Heart left ventricle (tissue), 16 donors: Measurements from ENCODE around the gene KCNK7. TPM values are rescaled to one million over a fixed set of nuclear protein-coding genes. Genes with fewer than 3 reads are reported as not detected.

Experiments used
- ATAC-seq, 4 donors: fragments of 200-7000 bp; cut with Tn5 transposase; one replicate each; pipeline ENCODE4 v1.9.1; 2020 to 2022; ENCODE audit warnings: moderate library complexity in 4 of 4, mild to moderate bottlenecking in 3 of 4, moderate number of reproducible peaks in 1 of 4
- DNase-seq, 5 donors: peaks; one replicate each; pipeline ENCODE4 v3.0.0-alpha.2; 2020
- H3K27ac ChIP-seq, 12 donors: fragments of 200-600 bp; sonication (generic) in 4 of 12; one replicate each; pipeline versions ENCODE4 v1.5.0 to v1.8.0; 2016 to 2022; ENCODE audit warnings: mild to moderate bottlenecking in 2 of 12
- H3K27me3 ChIP-seq, 9 donors: fragments of 200-600 bp; sonication (generic) in 2 of 9; one replicate each; pipeline versions ENCODE4 v1.5.1 to v1.8.0; 2016 to 2022; ENCODE audit warnings: mild to moderate bottlenecking in 3 of 9
- H3K36me3 ChIP-seq, 9 donors: fragments of 200-600 bp; sonication (generic) in 2 of 9; one replicate each; pipeline versions ENCODE4 v1.5.0 to v1.8.0; 2018 to 2022; ENCODE audit warnings: mild to moderate bottlenecking in 2 of 9
- H3K4me1 ChIP-seq, 12 donors: fragments of 200-600 bp; sonication (generic) in 4 of 12; one replicate each; pipeline versions ENCODE4 v1.5.0 to v1.8.0; 2016 to 2022; ENCODE audit warnings: mild to moderate bottlenecking in 3 of 12
- H3K4me3 ChIP-seq, 12 donors: fragments of 200-600 bp; sonication (generic) in 4 of 12; one replicate each; pipeline versions ENCODE4 v1.5.0 to v1.8.0; 2017 to 2022; ENCODE audit warnings: mild to moderate bottlenecking in 9 of 12, moderate library complexity in 4 of 12
- H3K9me3 ChIP-seq, 12 donors: fragments of 200-600 bp; sonication (generic) in 4 of 12; one replicate each; pipeline versions ENCODE4 v1.5.0 to v1.8.0; 2016 to 2022; ENCODE audit warnings: mild to moderate bottlenecking in 1 of 12
- POLR2A ChIP-seq, 2 donors: fragments of 450-650 bp; IDR thresholded peaks; one replicate each; pipeline ENCODE4 v1.6.1; 2017; ENCODE audit warnings: antibody characterized with exemption in 2 of 2, mild to moderate bottlenecking in 2 of 2, moderate library complexity in 2 of 2
- WGBS, 4 donors: extraction: QIAGEN DNeasy Blood & Tissue Kit in 2 of 4; methylation state at CpG; one replicate each; pipeline versions ENCODE4 v1.1.5 to v1.1.7; 2013 to 2018; 5-methylcytosine and 5-hydroxymethylcytosine counted together
- intact Hi-C, 10 donors: fragments of 100-400 bp; cut with DNase I; formaldehyde crosslinking; loops; one replicate each; pipeline versions ENCODE4 v1.11.1 to v1.14.2; 2022
- polyA plus RNA-seq, 2 donors: library from polyadenylated mRNA; stranded (reverse); fragments of 200-250 nt; gene quantifications; one replicate each; pipeline ENCODE4 v1.2.3, GENCODE V29; 2013
- total RNA-seq, 9 donors: library from RNA; depleted of rRNA in 2 of 9; stranded (reverse); fragments of >200 nt in 2 of 9; fragmentation: NEBNext Ultra II Directional in 3 of 9; extraction: Animal tissue kit (Norgen Biotek cat#: 25700) in 3 of 9; gene quantifications; one replicate each; pipeline versions ENCODE4 v1.1.0 to v1.2.4, GENCODE V29; 2016 to 2023
- TF ChIP-seq, protein P1 (sequence below), 12 donors: fragments of 200-600 bp; sonication (generic) in 4 of 12; IDR thresholded peaks; one replicate each; pipeline versions ENCODE4 v1.5.0 to v1.8.0; 2018 to 2022; ENCODE audit warnings: antibody characterized with exemption in 12 of 12, mild to moderate bottlenecking in 5 of 12
- donor health status: ischemic (EF 13 %, LVEDD 7.1; RV severe dilation, severe dysfunction).
- donor health status: healthy with polysubstance abuse.
- donor health status: DM: no; HTN: yes; CAD: no.
- donor health status: DM: no; HTN: no; CAD: no.
- donor health status: ischemic (EF 25% LVEDD 6.9; RV normal size, moderate dysfunction).
- donor health status: ischemic (EF 25% LVEDD 5.7; RV mildly dilated, moderate dysfunction).
- donor health status: healthy.
- donor health status: DM: yes; HTN: yes; CAD: no.
- donor health status: ischemic (EF 35%, LVEDD 5.7; RV mildly dilated, moderate dysfunction).
- donor health status: nonischemic (EF 11% LVEDD 7.7; RV severe dilation, severe dysfunction).
- donor health status: DM: yes; HTN: yes; CAD: no.
- donor health status: PGD.
- donor health status: ischemic (EF 29% LVEDD 5.4; RV normal size, mild dysfunction).
- donor health status: nonischemic (EF 23%, LVEDD 6.1; RV moderate dilation, normal function).

KCNK7 gene
- total and polyA plus RNA-seq, 11 donors = 0.18 to 1.6 (median 0.42) TPM; not detected in 2

DNA sequence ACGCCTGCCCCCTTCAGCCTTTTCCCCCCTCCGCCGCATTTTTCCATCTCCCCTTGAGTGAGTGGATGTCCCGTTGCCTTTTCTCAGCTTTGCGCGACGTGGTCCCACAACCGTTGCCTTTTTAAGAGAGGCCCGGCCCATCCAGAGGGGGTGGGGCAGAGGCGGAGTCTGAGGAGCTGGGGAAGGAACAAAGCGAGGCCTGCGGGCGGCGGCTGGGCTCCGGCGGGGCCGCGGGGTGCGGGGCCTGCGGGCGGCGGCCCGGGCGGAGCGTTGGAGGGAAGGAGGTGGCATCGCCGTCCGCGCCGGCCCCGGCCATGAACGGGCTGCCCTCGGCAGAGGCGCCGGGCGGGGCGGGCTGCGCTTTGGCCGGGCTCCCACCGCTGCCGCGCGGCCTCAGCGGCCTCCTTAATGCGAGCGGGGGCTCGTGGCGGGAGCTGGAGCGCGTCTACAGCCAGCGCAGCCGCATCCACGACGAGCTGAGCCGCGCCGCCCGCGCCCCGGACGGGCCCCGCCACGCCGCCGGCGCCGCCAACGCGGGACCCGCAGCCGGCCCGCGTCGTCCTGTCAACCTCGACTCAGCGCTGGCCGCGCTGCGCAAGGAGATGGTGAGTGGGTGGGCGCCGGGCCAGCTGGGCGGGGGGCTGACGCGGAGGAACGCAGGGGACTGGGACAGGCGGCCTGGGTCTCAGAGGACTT, 23.1 kb downstream of the KCNK7 start, which contains the start of gene FAM89B:
Gene FAM89B (plus strand): TSS at position 183 of the 696 bp plus-strand sequence. CDS start 132 bp downstream, at position 315.
- ATAC-seq (peak; percentile 9 to 42 (median 16)), DNase-seq (peak; percentile 92 to 96 (median 94))
- peak within 1 kb of the TSS; percentile 9 to 96 (median 84) for H3K4me3 ChIP-seq
- no peaks in the 10 kb centered on the region for H3K9me3 ChIP-seq
- 0 to 1% (median 0%) methylated on average over 28 to 86 of the region's 86 CpGs for WGBS, 4 donors
- peak in 1 of 2 donors; percentile 51 for TF ChIP-seq POLR2A (IDR thresholded peaks at IDR 0.05)
- TF ChIP-seq, protein P1, sequence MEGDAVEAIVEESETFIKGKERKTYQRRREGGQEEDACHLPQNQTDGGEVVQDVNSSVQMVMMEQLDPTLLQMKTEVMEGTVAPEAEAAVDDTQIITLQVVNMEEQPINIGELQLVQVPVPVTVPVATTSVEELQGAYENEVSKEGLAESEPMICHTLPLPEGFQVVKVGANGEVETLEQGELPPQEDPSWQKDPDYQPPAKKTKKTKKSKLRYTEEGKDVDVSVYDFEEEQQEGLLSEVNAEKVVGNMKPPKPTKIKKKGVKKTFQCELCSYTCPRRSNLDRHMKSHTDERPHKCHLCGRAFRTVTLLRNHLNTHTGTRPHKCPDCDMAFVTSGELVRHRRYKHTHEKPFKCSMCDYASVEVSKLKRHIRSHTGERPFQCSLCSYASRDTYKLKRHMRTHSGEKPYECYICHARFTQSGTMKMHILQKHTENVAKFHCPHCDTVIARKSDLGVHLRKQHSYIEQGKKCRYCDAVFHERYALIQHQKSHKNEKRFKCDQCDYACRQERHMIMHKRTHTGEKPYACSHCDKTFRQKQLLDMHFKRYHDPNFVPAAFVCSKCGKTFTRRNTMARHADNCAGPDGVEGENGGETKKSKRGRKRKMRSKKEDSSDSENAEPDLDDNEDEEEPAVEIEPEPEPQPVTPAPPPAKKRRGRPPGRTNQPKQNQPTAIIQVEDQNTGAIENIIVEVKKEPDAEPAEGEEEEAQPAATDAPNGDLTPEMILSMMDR (IDR thresholded peaks at IDR 0.05) = no peak
- H3K36me3 ChIP-seq = peaks cover 0 to 15% (median 0%) of the 10 kb centered on the region in 9 donors
- H3K27me3 ChIP-seq = peaks cover 0 to 6% (median 0%) of the 10 kb centered on the region in 9 donors
- peaks cover 18 to 86% (median 69%) of the 10 kb centered on the region in 12 donors for H3K4me1 ChIP-seq
- H3K27ac ChIP-seq = peak within 1 kb of the TSS; percentile 80 to 99 (median 96)
- intact Hi-C loops = loop anchor here in 3 of 10 donors (1.0 to 5.0 kb wide), 5 partner anchors 31 to 150 kb away; partner anchors contain the start of genes MAP3K11 (in 1 of the 3), NEAT1 (in 1 of the 3) and RELA (in 1 of the 3)

DNA sequence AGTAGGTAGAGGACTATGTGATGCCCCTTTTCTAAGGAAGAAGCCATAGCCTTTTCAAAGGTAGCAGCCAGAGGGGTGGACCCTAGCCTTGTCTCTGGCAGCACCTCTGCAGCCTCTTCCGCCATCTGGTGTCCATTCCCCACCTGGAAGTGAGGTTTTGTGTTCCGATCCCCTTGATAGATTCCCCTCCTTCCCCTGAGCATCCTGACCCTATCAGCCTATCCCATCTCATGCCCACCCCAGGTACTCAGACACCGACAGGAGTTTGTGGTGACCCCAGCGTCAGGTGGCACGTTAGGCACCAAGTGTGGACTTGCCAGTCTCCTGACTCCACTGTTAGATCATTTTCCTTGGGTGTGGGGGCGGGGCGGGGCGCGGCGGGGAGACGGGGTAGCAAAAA, 23.7 kb downstream of the KCNK7 start:
- Histone ChIP-seq H3K27ac (peak overlapping the region; percentile 80 to 99 (median 96)), H3K4me3 (peak overlapping the region in 11 of 12 donors; percentile 37 to 96 (median 81)), H3K27me3 (peaks cover 0 to 6% (median 0%) of the 10 kb centered on the region in 9 donors), H3K36me3 (peaks cover 0 to 15% (median 0%) of the 10 kb centered on the region in 9 donors), H3K4me1 (peaks cover 17 to 81% (median 63%) of the 10 kb centered on the region in 12 donors), H3K9me3 (no peaks in the 10 kb centered on the region)
- DNase-seq = no peak
- intact Hi-C loops = loop anchor here in 4 of 10 donors (2.0 to 5.0 kb wide), 5 partner anchors 31 to 150 kb away; partner anchors contain the start of genes MAP3K11 (in 1 of the 4), NEAT1 (in 1 of the 4) and RELA (in 1 of the 4)
- WGBS, 4 donors = 5 to 15% (median 8%) methylated on average over 10 to 11 of the region's 11 CpGs
- ATAC-seq = no peak
- no peak for TF ChIP-seq POLR2A (IDR thresholded peaks at IDR 0.05)
- TF ChIP-seq, protein P1 (IDR thresholded peaks at IDR 0.05) = peak in 6 of 12 donors; percentile 11 to 44 (median 21)

DNA sequence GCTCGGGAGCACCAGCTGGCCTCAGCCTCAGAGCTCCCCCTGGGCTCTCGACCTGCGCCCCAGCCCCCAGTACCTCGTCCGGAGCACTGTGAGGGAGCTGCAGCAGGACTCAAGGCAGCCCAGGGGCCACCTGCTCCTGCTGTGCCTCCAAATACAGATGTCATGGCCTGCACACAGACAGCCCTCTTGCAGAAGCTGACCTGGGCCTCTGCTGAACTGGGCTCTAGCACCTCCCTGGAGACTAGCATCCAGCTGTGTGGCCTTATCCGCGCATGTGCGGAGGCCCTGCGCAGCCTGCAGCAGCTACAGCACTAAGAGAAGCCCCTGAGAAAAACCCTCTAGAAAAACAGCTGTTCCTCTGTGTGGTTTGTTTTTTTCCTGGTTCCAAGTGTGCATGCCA, 24.2 kb downstream of the KCNK7 start:
- 61 to 82% (median 70%) methylated on average over 9 of the region's 9 CpGs for WGBS, 4 donors
- TF ChIP-seq, protein P1 (IDR thresholded peaks at IDR 0.05) = no peak
- TF ChIP-seq POLR2A (IDR thresholded peaks at IDR 0.05) = no peak
- Histone ChIP-seq H3K4me3 (peak overlapping the region in 9 of 12 donors; percentile 64 to 96 (median 88)), H3K27me3 (peaks cover 0 to 6% (median 0%) of the 10 kb centered on the region in 9 donors), H3K9me3 (no peaks in the 10 kb centered on the region), H3K36me3 (peaks cover 0 to 20% (median 0%) of the 10 kb centered on the region in 9 donors), H3K4me1 (peaks cover 17 to 75% (median 58%) of the 10 kb centered on the region in 12 donors), H3K27ac (peak overlapping the region in 8 of 12 donors; percentile 92 to 99 (median 98))
- intact Hi-C loops = loop anchor here in 3 of 10 donors (2.0 to 5.0 kb wide), 4 partner anchors 31 to 149 kb away; partner anchors contain the start of genes MAP3K11 (in 1 of the 3), NEAT1 (in 1 of the 3) and RELA (in 1 of the 3)
- DNase-seq (peak in 1 of 5 donors; percentile 10), ATAC-seq (no peak)
